ENCODE results near the gene IL17C. TPM values are rescaled to one million over a fixed set of nuclear protein-coding genes. Genes with fewer than 3 reads are reported as not detected.

IL17C gene
- under 1 TPM in 2 of 4 donors, not detected in 2; 0.09 to 0.14 TPM for polyA plus RNA-seq (ENCODE audit: insufficient read length in 4 of 4)

DNA sequence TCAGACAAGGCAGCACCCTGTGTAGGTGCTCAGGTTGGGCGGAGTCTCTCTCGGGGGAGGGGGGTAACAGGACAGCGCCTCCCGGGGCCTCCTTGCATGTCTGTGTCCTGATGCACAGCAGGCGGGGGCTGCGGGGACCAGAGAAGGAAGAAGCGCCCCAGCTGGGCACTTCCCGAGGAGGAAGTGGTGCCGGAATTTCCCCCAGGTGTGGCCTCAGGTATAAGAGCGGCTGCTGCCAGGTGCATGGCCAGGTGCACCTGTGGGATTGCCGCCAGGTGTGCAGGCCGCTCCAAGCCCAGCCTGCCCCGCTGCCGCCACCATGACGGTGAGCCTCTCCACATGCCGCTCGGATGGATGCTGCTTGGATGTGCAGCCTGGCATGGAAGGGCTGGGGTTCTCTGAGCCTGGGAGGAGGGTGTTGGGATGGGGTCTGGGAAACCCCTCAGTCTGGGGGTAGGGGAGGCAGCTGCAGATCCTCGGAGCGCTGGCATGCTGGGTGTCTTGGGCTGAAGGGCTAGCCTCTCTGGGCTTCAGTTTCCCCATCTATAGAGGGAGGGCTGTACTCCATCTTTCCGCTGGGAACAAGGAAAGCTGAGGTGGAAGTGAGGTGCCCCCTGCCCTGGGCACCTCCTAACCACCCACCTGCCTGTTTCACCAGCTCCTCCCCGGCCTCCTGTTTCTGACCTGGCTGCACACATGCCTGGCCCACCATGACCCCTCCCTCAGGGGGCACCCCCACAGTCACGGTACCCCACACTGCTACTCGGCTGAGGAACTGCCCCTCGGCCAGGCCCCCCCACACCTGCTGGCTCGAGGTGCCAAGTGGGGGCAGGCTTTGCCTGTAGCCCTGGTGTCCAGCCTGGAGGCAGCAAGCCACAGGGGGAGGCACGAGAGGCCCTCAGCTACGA is at the start of gene IL17C:
Gene IL17C, plus strand, starts transcription at position 250 of the 908 bp plus-strand sequence. Its CDS starts 70 bp downstream, at position 320.
- DNase-seq (ENCODE audit: low read depth in 4 of 4, low spot score in 2 of 4) = no peak

- no peak for DNase-seq (ENCODE audit: low read depth in 4 of 4, low spot score in 2 of 4)
Observed at GRCh38 chr16:88588754-88589153, 49.6 kb upstream of the IL17C start.

- no peak for DNase-seq (ENCODE audit: low read depth in 4 of 4, low spot score in 2 of 4)
Observed at GRCh38 chr16:88589441-88589840, 48.9 kb upstream of the IL17C start.

- DNase-seq (ENCODE audit: low read depth in 4 of 4, low spot score in 2 of 4) = no peak
Observed at GRCh38 chr16:88591577-88592021, 46.8 kb upstream of the IL17C start.

- DNase-seq (ENCODE audit: low read depth in 4 of 4, low spot score in 2 of 4) = no peak
Observed at GRCh38 chr16:88593061-88593460, 45.3 kb upstream of the IL17C start.

- no peak for DNase-seq (ENCODE audit: low read depth in 4 of 4, low spot score in 2 of 4)
Observed at GRCh38 chr16:88593489-88593888, 44.9 kb upstream of the IL17C start.

- DNase-seq (ENCODE audit: low read depth in 4 of 4, low spot score in 2 of 4) = no peak
Observed at GRCh38 chr16:88593910-88594309, 44.5 kb upstream of the IL17C start.

GRCh38 chr16:88595101-88595500 is 43.3 kb upstream of the IL17C start:
- no peak for DNase-seq (ENCODE audit: low read depth in 4 of 4, low spot score in 2 of 4)

- no peak for DNase-seq (ENCODE audit: low read depth in 4 of 4, low spot score in 2 of 4)
Observed at GRCh38 chr16:88595921-88596320, 42.5 kb upstream of the IL17C start.

GRCh38 chr16:88596483-88596882 is 41.9 kb upstream of the IL17C start:
- no peak for DNase-seq (ENCODE audit: low read depth in 4 of 4, low spot score in 2 of 4)

DNA sequence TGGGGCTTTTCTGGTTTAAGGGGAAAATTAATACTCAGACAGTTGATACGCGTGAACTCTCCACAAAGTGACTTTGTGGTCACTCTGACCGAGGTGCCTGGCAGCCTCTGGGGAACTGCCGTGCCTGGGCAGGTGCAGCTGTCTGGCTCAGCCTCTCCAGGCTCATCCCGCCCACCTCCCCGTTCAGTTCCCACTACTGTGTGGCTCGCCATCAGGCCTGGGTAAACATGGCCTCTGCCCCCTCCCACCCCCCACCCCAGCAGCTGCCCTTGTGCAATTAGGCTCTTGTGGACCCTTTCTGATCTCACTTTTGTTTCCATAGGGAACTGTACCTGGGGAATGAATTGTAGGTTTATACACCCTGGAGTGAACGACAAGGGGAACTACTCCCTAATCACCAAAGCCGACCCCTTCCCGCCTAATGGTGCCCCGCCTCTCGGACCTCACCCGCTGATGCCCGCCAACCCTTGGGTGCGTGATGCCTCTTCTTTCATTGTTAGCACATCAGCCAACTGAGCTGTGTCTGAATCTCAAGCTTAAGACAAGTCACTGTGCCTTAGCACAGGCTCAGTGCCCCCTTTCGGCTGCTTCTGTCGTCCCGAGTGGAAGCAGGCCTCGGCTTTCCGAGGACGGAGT is 40.4 kb upstream of the IL17C start:
- DNase-seq (ENCODE audit: low read depth in 4 of 4, low spot score in 2 of 4) = no peak

GRCh38 chr16:88599092-88599733 is 39.2 kb upstream of the IL17C start:
- no peak for DNase-seq (ENCODE audit: low read depth in 4 of 4, low spot score in 2 of 4)

- no peak for DNase-seq (ENCODE audit: low read depth in 4 of 4, low spot score in 2 of 4)
Observed at GRCh38 chr16:88599825-88600538, 38.4 kb upstream of the IL17C start.

- DNase-seq (ENCODE audit: low read depth in 4 of 4, low spot score in 2 of 4) = no peak
Observed at GRCh38 chr16:88600539-88600896, 37.9 kb upstream of the IL17C start.

GRCh38 chr16:88601313-88602036 is 36.9 kb upstream of the IL17C start:
- no peak for DNase-seq (ENCODE audit: low read depth in 4 of 4, low spot score in 2 of 4)

- DNase-seq (ENCODE audit: low read depth in 4 of 4, low spot score in 2 of 4) = no peak
Observed at GRCh38 chr16:88602091-88602490, 36.3 kb upstream of the IL17C start.

DNA sequence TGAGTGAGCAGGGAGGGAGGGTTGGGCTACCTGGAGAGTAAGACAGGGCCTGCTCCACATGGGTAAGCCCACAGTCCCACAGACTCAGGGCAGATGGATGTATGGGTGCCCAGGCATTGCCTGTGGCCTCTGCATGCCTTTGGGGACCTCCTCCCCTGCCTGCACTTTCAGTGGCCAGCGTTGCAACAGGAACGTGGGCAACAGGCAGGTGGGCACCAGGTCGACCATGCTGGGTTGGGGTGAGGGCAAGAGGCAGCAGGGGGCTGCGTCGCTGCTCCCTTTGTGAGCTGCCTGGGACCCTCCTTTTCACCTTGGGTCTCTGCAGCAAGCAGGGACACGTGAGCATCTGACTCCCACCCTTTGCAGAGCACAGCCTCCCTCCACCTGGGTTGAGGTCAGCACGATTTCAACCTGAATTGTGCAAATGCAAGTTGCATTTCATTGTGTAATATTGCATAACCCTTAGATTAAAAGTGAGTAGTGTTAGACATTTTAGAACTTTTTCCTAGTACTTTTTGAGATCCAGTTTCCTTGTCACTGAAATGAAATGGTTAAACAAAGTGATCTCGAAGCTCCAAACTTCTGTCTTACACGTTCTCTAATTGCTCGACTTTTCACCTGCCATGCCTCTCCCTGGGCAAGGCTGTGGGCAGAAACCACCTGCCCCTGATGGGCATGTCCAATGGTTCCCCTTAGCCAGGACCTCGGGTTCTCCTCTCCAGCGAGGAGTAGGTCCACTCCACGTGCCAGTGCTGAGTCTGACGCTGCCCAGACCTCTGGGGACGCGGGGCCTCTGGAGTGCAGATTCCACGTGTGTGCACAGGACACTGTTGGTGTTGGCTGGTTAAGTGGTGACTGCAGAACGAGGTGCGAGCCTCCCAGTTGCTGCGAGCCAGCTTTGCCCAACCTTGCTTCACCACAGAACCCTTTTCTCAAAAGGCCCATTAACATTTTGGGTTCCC is 32.9 kb upstream of the IL17C start:
- DNase-seq (ENCODE audit: low read depth in 4 of 4, low spot score in 2 of 4) = no peak

DNA sequence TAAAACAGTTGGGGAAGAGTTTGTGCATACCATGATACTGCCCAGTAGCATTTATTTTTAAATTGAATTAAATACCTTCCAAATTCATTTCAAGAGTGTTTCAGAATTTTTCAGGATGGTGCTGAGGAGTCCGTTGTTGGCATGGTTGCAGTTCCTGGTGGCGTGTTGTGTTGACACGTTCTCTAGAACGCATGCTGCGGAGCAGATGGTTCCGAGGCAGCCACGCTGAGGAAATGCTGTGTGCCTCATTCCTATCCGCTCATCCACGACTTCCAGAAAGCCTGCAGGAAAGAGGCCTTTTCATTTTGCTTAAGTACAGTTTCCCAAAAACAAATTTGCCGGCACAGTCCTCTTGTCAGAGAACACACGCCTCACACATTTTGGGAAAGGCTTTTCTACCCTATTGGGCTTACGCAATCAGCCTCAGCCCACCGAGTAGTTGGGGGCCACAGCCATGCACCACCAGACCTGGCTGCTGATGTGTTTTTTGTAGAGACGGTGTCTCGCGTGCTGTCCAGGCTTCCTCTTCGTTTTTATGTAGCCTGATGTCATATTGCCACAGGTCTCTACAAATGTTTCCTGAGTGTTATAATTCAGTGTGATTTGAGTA is 32.1 kb upstream of the IL17C start:
- DNase-seq (ENCODE audit: low read depth in 4 of 4, low spot score in 2 of 4) = no peak

- no peak for DNase-seq (ENCODE audit: low read depth in 4 of 4, low spot score in 2 of 4)
Observed at GRCh38 chr16:88608076-88608475, 30.3 kb upstream of the IL17C start.
